Endodermal cell (in vitro differentiated cells): ENCODE data around the gene SPATS2. TPM values are rescaled to one million over a fixed set of nuclear protein-coding genes. Genes with fewer than 3 reads are reported as not detected.

Source experiments
- DNase-seq: peaks from one replicate; pipeline ENCODE4 v3.0.0-alpha.2; 2017
- H3K27ac ChIP-seq: 2 replicates; pipeline ENCODE4 v1.5.1; 2013; ENCODE audit warnings: mild to moderate bottlenecking, low read depth, low read length, moderate library complexity
- H3K27me3 ChIP-seq: 2 replicates; pipeline ENCODE4 v1.6.1; 2013; ENCODE audit warnings: mild to moderate bottlenecking, low read length, moderate library complexity; ENCODE audit not compliant: insufficient read depth, control insufficient read depth, poor library complexity, severe bottlenecking
- H3K36me3 ChIP-seq: 2 replicates; pipeline ENCODE4 v1.7.0; 2013; ENCODE audit warnings: mild to moderate bottlenecking, low read length, moderate library complexity; ENCODE audit not compliant: control insufficient read depth, insufficient read depth
- H3K4me1 ChIP-seq: one replicate; pipeline ENCODE4 v1.7.0; 2013; ENCODE audit warnings: low read length; ENCODE audit not compliant: control insufficient read depth, insufficient read depth
- H3K4me3 ChIP-seq: 2 replicates; pipeline ENCODE4 v1.5.1; 2013; ENCODE audit warnings: mild to moderate bottlenecking, low read length, moderate library complexity
- H3K9ac ChIP-seq: 2 replicates; pipeline ENCODE4 v1.6.1; 2013; ENCODE audit warnings: mild to moderate bottlenecking, low read length, moderate library complexity; ENCODE audit not compliant: poor library complexity, severe bottlenecking; ENCODE audit errors: extremely low read depth
- H3K9me3 ChIP-seq: 2 replicates; pipeline ENCODE4 v1.6.1; 2013; ENCODE audit warnings: mild to moderate bottlenecking, low read length, moderate library complexity; ENCODE audit not compliant: control insufficient read depth
- H3K27ac Mint-ChIP-seq: 2 replicates; pipeline ENCODE4 v1.8.0; 2020; ENCODE audit warnings: mixed read lengths
- H3K27me3 Mint-ChIP-seq: 2 replicates; pipeline ENCODE4 v1.8.0; 2021; ENCODE audit warnings: mild to moderate bottlenecking, mixed read lengths; ENCODE audit not compliant: insufficient read depth
- H3K36me3 Mint-ChIP-seq: 2 replicates; pipeline ENCODE4 v1.8.0; 2020; ENCODE audit warnings: low read depth, mixed read lengths
- H3K4me1 Mint-ChIP-seq: 2 replicates; pipeline ENCODE4 v1.8.0; 2020; ENCODE audit warnings: mixed read lengths
- H3K4me3 Mint-ChIP-seq: 2 replicates; pipeline ENCODE4 v1.8.0; 2020; ENCODE audit warnings: mild to moderate bottlenecking, moderate library complexity, mixed read lengths
- H3K9me3 Mint-ChIP-seq: 2 replicates; pipeline ENCODE4 v1.8.0; 2020; ENCODE audit warnings: mild to moderate bottlenecking, mixed read lengths
- CTCF ChIP-seq: fragments of 200-600 bp; sonication (generic); conservative IDR thresholded peaks from 2 replicates; pipeline ENCODE4 v1.5.0; 2021; ENCODE audit warnings: antibody characterized with exemption, mild to moderate bottlenecking
- WGBS, 2 experiments: methylation state at CpG; one replicate each; pipeline versions ENCODE4 v1.1.5 to v1.1.7; 2013; ENCODE audit warnings: missing lambda C conversion rate in 2 of 2, mixed read lengths in 1 of 2; ENCODE audit not compliant: insufficient coverage in 1 of 2, insufficient read length in 1 of 2; 5-methylcytosine and 5-hydroxymethylcytosine counted together
- total RNA-seq, 2 donors: library from RNA; stranded (reverse); fragmentation: NEBNext Ultra II Directional in 1 of 2; extraction: Animal tissue kit (Norgen Biotek cat#: 25700) in 1 of 2; gene quantifications; 2 replicates in 1 of 2; 3 replicates in 1 of 2; pipeline ENCODE4 v1.2.1, GENCODE V29; 2021

SPATS2 gene
- total RNA-seq, 2 donors from 2014 or later: 50.2 to 64.8 TPM

- Histone ChIP-seq H3K4me3 (no peak overlapping the region), H3K36me3 (peaks cover 57% of the 10 kb centered on the region), H3K9ac (no peak overlapping the region), H3K27ac (no peak overlapping the region), H3K27me3 (no peaks in the 10 kb centered on the region), H3K9me3 (no peaks in the 10 kb centered on the region), H3K4me1 (no peaks in the 10 kb centered on the region)
- Mint-ChIP-seq H3K27ac (no peak overlapping the region), H3K4me3 (no peak overlapping the region), H3K4me1 (no peaks in the 10 kb centered on the region), H3K36me3 (peaks cover 30% of the 10 kb centered on the region), H3K27me3 (no peaks in the 10 kb centered on the region), H3K9me3 (no peaks in the 10 kb centered on the region)
- no peak for DNase-seq
- 87 to 100% methylated on average over 2 to 3 of the region's 3 CpGs for WGBS, 2 experiments
- no peak for TF ChIP-seq CTCF
Measured at GRCh38 chr12:49489154-49489553, 121.9 kb downstream of the SPATS2 start.

GRCh38 chr12:49489720-49490119 lies 122.5 kb downstream of the SPATS2 start:
- Histone ChIP-seq H3K9ac (no peak overlapping the region), H3K27ac (no peak overlapping the region), H3K4me1 (no peaks in the 10 kb centered on the region), H3K9me3 (no peaks in the 10 kb centered on the region), H3K27me3 (no peaks in the 10 kb centered on the region), H3K36me3 (peaks cover 57% of the 10 kb centered on the region), H3K4me3 (no peak overlapping the region)
- Mint-ChIP-seq H3K36me3 (peaks cover 35% of the 10 kb centered on the region), H3K4me3 (no peak overlapping the region), H3K27me3 (no peaks in the 10 kb centered on the region), H3K9me3 (no peaks in the 10 kb centered on the region), H3K4me1 (no peaks in the 10 kb centered on the region), H3K27ac (no peak overlapping the region)
- WGBS, 2 experiments: 85 to 93% methylated on average over 3 to 4 of the region's 4 CpGs
- DNase-seq: no peak
- TF ChIP-seq CTCF: peak; percentile 38

- H3K36me3 Mint-ChIP-seq: peaks cover 32% of the 10 kb centered on the region
- peaks cover 14% of the 10 kb centered on the region for H3K4me1 Mint-ChIP-seq
- H3K27ac Mint-ChIP-seq: no peak overlapping the region
- no peak overlapping the region for H3K4me3 Mint-ChIP-seq
- Histone ChIP-seq H3K36me3 (peaks cover 53% of the 10 kb centered on the region), H3K9me3 (no peaks in the 10 kb centered on the region), H3K9ac (no peak overlapping the region), H3K27me3 (no peaks in the 10 kb centered on the region), H3K27ac (no peak overlapping the region), H3K4me1 (no peaks in the 10 kb centered on the region), H3K4me3 (no peak overlapping the region)
- no peaks in the 10 kb centered on the region for H3K27me3 Mint-ChIP-seq
- no peaks in the 10 kb centered on the region for H3K9me3 Mint-ChIP-seq
- no peak for DNase-seq
- no peak for TF ChIP-seq CTCF
- 100% methylated on average over 1 of the region's 1 CpG; no CpG with 5 or more reads in 1 of the 2 experiments for WGBS, 2 experiments
Measured at GRCh38 chr12:49491823-49492222, 124.6 kb downstream of the SPATS2 start.
